Stimulated activated CD8-positive, alpha-beta memory T cell treated with anti-CD3 and anti-CD28 coated beads, Interleukin-2, amount 100 ng/mL, for 48 hours (primary cell): ENCODE results near the gene LRRN4CL.
"Not testable (repeated sequence)": the region's sequence is repeated elsewhere in the genome, so short reads cannot be mapped to it uniquely, and the experiment has no call there.

Source experiments
- DNase-seq, 2 donors: peaks; one replicate each; pipeline ENCODE4 v3.0.0-alpha.2; 2020; ENCODE audit warnings: low read depth in 2 of 2

Gene LRRN4CL

GRCh38 chr11:62676698-62677097 lies 12.6 kb downstream of the LRRN4CL start:
- no peak for DNase-seq

GRCh38 chr11:62675415-62675814 lies 13.9 kb downstream of the LRRN4CL start:
- DNase-seq = not testable (repeated sequence)

GRCh38 chr11:62673196-62673525 lies 16.2 kb downstream of the LRRN4CL start:
- no peak for DNase-seq

DNA sequence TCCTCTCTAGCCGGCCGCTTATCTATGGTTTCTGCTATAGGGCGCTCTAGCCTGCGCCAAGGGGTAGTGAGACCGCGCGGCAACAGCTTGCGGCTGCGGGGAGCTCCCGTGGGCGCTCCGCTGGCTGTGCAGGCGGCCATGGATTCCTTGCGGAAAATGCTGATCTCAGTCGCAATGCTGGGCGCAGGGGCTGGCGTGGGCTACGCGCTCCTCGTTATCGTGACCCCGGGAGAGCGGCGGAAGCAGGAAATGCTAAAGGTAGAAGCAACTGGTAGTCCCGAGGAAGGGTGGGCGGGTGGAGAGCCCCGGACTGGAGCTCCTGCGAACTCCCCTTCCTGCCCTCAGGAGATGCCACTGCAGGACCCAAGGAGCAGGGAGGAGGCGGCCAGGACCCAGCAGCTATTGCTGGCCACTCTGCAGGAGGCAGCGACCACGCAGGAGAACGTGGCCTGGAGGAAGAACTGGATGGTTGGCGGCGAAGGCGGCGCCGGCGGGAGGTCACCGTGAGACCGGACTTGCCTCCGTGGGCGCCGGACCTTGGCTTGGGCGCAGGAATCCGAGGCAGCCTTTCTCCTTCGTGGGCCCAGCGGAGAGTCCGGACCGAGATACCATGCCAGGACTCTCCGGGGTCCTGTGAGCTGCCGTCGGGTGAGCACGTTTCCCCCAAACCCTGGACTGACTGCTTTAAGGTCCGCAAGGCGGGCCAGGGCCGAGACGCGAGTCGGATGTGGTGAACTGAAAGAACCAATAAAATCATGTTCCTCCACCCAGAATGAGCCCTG lies 17.5 kb downstream of the LRRN4CL start, which contains the start of the genes LBHD1 and UQCC3:
Gene LBHD1, minus strand, starts transcription at position 660 of the 782 bp plus-strand sequence. CDS start 2,236 bp downstream, outside the sequence.
Gene UQCC3, plus strand, starts transcription at position 66 of the 782 bp plus-strand sequence. Its CDS starts 73 bp downstream, at position 139.
- DNase-seq = peak; percentile 60 to 83

DNA sequence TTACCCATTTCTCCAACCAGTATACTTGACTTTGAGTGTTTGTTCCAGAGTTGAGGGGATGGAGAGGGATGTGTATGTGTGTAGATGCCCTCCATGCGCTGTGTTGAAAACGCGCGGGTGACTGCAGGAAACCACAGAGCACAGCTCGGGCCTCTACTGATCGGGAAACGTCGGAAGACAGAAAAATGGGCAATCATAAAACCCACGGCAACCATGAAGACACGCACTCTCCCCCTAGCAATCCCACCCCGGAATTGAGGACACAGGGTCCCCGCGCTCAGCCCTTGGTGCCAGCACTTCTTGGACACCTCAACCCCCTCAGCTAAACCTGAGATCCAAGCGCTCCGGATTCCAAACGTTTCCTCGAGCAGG lies 18.1 kb downstream of the LRRN4CL start:
- DNase-seq = no peak

DNA sequence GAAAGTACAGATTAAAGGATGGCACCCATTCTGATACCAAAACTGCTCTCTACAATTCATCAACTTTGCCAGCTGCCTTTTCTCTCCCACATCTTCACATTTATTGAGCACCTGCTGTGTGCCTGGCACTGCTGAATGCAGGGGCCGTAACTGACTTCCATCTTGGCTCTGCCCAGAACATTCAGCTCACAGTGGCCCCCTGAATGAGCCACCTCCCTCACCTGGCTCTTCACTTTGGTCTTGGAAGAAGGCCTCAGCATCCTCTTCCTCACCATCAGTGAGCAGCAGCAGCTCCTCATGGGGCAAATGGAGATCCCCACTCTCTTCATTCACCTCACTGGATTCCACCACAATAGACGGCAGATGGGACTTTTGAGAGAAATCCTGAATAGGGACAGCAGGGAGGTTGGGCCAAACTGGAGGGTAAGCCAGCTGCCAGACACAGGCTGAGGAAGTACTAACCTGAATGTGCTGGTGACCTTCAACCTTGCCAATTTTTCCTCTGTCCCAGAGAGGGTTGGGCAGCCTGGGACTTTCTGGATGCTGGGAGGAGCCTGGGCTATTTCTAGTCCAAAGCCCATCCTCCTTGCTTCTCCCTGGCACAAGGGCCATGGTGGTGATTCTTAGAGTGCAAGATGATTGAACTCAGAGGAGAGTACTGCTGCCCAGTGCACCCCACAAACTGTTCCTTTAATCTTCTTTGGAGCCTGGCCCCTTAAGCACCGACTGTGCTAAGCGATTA lies 19.7 kb downstream of the LRRN4CL start:
- DNase-seq = no peak

DNA sequence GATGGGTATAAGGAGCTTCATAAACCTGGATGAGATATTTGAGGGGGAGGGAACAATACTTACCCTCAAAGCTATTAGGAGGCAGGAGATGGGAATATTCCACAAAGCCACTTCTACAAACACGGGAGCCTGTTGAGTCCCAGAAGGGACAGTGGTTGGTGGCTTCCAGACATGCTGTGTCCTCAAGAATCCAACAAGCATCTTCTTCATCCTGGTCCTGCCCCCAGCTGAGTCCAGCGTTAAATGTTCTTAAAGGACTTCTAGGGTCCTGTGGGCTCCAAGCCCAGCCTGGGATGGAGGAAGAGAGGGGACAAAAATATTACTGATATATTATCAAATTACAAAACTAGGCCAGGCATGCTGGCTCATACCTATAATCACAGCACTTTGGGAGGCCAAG lies 21.9 kb downstream of the LRRN4CL start:
- no peak for DNase-seq

DNA sequence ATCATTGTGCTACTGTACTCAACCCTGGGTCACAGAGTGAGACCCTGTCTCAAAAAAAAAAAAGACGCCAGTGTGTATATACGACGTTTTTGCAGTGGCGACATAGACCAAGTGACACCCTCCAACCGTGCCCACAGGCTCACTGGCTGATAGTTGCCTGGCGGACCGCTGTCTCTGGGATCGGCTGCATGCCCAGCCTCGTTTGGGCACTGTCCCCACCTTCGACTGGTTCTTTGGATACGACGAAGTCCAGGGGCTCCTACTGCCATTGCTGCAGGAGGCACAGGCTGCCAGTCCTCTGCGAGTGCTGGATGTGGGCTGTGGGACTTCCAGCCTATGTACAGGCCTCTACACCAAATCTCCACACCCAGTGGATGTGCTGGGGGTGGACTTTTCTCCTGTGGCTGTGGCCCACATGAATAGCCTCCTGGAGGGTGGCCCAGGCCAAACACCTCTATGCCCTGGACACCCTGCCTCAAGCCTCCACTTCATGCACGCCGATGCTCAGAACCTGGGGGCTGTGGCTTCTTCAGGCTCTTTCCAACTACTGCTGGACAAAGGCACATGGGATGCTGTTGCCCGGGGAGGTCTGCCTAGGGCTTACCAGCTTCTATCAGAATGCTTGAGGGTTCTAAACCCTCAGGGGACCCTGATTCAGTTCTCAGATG lies 22.9 kb downstream of the LRRN4CL start:
- DNase-seq = no peak

- peak; percentile 50 to 57 for DNase-seq
Measured at GRCh38 chr11:62665599-62666258, 23.6 kb downstream of the LRRN4CL start.

GRCh38 chr11:62665075-62665598 lies 24.2 kb downstream of the LRRN4CL start, which contains the start of the genes C11orf98 and CSKMT:
Gene C11orf98, minus strand, starts transcription at chr11:62665210. Its CDS starts 41 bp downstream, at chr11:62665169.
Gene CSKMT, plus strand, starts transcription at chr11:62665312. Its CDS starts 568 bp downstream, at chr11:62665880.
- DNase-seq = peak; percentile 91 to 93

- peak in 1 of 2 donors; percentile 46 for DNase-seq
Measured at GRCh38 chr11:62664405-62665074, 24.8 kb downstream of the LRRN4CL start.

DNA sequence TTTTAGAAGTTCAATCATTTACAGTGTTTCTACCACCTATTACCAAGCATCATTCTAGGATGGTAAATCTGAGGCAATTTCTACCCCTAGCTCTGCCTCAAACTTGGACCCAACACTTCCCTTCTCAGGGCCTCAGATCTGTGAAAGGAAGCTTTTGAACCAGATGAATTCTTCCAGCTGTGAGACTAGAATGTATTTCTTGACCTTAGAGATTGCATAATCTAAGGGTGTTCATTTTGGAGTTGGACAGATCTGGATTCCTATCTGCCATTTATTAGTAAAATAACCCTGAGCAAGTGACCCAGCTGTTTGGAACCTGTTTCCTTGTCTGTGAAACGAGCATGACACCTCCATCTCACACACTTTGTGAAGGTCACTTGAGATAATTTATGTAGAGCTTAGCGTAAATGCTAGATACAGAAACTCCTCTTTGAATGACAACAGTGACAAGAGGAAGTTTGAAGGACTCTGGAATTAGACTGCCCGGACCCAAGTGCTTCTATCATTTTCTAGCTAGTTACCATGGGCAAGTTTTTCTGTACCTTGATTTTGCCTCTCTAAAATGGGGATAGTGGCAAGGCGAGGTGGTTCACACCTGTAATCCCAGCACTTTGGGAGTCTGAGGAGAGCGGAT lies 32.4 kb downstream of the LRRN4CL start:
- no peak for DNase-seq

DNA sequence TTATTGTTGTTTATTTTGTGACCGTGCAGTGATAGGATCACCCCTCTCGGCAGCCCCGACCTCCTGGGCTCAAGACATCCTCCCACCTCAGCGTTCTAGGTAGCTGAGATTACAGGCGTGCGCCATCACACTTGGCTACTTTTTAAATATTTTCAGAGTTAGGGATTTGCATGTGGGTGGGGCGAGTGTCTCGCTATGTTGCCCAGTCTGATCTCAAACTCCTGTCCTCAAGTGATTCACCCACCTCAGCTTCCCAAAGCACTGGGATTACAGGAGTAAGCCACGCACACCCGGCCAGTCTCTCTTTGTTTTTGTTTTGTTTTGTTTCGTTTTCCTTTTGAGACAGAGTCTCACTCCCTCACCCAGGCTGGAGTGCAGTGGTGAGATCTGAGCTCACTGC lies 35.0 kb downstream of the LRRN4CL start:
- no peak for DNase-seq

- no peak for DNase-seq
Measured at GRCh38 chr11:62652161-62653006, 36.9 kb downstream of the LRRN4CL start.

- DNase-seq = not testable (repeated sequence)
Measured at GRCh38 chr11:62650283-62650682, 39.0 kb downstream of the LRRN4CL start.

DNA sequence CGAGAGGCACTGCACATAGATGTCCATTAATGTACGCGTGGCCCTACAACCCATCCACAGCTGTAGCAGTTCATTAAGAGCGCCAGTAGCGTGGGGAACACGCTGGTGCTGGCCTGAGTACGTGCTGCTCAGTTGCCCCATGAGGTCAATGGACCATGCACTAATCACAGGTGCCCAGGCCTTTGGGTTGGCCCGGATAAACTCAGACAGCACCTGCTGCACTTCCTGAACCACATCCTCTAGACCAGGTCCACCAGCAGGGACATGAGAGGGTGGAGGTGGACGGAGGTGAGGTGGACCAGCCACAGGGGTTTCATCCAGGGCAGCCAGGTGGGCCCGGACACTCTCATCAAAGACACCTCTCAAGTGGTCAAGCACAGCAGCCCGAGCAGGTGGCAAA lies 39.8 kb downstream of the LRRN4CL start:
- DNase-seq = no peak

GRCh38 chr11:62648967-62649364 lies 40.4 kb downstream of the LRRN4CL start:
- DNase-seq = no peak

DNA sequence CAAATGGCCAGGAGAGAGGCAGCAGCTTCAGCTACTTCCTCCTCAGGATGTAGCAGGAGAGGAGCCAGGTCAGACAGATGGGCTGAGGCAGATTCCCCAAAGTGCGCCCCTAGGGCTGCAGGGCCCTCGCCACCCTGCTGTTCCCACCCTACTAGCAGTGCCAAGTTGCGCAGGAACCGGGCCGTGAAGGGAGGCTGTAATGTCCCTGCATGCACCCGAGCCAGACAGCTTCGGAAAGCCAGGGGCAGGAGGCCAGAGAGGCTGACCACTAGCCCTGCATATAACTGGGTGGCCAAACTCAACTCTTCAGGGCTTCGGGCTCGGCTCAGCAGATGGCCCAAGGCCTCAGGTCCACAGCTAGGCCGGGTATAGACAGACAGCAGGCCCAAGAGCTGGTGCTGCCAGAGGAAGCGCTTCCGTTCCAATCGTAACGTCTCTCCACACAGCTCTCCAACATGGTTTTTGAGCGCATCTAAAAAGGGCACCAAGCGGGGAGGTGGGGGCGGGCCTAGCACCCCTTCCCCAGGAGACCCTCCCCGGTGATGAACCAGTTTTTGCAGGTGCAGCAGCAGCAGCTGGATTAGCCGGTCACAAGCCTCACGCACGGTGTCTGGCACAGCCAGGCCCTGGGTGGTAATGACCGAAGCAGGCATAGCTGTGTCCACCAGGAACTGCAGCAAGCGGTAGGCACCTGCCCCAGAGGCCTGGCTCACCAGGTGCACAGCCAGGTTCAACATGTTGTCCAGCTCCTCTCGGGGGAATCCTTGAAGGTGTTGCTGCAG lies 41.0 kb downstream of the LRRN4CL start:
- no peak for DNase-seq

GRCh38 chr11:62647609-62648005 lies 41.7 kb downstream of the LRRN4CL start:
- DNase-seq = no peak
